Keratinocyte (primary cell): Measurements from ENCODE around the gene KRTAP5-3. TPM values are rescaled to one million over a fixed set of nuclear protein-coding genes. Genes with fewer than 3 reads are reported as not detected.
A peak's percentile ranks its signal among the peaks of the same experiment; 100 is the strongest.

Experiments used
- DNase-seq: peaks from one replicate; pipeline ENCODE4 v3.0.0-alpha.2; 2011; ENCODE audit warnings: low read depth, missing footprints, low spot score
- FAIRE-seq: peaks from 2 replicates; lab custom pipeline; 2011; peaks lifted over from hg19 to GRCh38; lab: Jason Lieb, UNC
- H2AFZ ChIP-seq: 2 replicates; pipeline ENCODE4 v1.6.0; 2012; ENCODE audit warnings: low read length, control low read depth, inconsistent platforms; ENCODE audit not compliant: control insufficient read depth
- H3K27ac ChIP-seq: 2 replicates; pipeline ENCODE4 v1.5.1; 2011; ENCODE audit warnings: low read length; ENCODE audit not compliant: control insufficient read depth, insufficient read depth
- H3K27me3 ChIP-seq: 3 replicates; pipeline ENCODE4 v1.6.0; 2011; ENCODE audit warnings: low read length; ENCODE audit not compliant: control insufficient read depth, insufficient read depth; ENCODE audit errors: extremely low read depth
- H3K36me3 ChIP-seq, 2 experiments: 2 replicates in 1 of 2; 3 replicates in 1 of 2; pipeline ENCODE4 v1.5.1; 2011; ENCODE audit warnings: low read length in 2 of 2, mild to moderate bottlenecking in 1 of 2; ENCODE audit not compliant: control insufficient read depth in 2 of 2, insufficient read depth in 2 of 2; ENCODE audit errors: extremely low read depth in 1 of 2
- H3K4me1 ChIP-seq: 3 replicates; pipeline ENCODE4 v1.5.1; 2011; ENCODE audit warnings: low read length; ENCODE audit not compliant: control insufficient read depth, insufficient read depth; ENCODE audit errors: extremely low read depth
- H3K4me2 ChIP-seq: 3 replicates; pipeline ENCODE4 v1.6.0; 2011; ENCODE audit warnings: low read depth, low read length; ENCODE audit not compliant: control insufficient read depth, insufficient read depth; ENCODE audit errors: extremely low read depth
- H3K4me3 ChIP-seq, 3 experiments: fragments of 200-600 bp in 1 of 3; sonication (generic) in 1 of 3; 2 replicates in 2 of 3; 3 replicates in 1 of 3; pipeline ENCODE4 v1.5.1; 2011 to 2016; ENCODE audit warnings: low read length in 3 of 3, mild to moderate bottlenecking in 3 of 3, control low read depth in 2 of 3, inconsistent platforms in 1 of 3, low read depth in 1 of 3, mixed read lengths in 1 of 3, mixed run types in 1 of 3, moderate library complexity in 1 of 3; ENCODE audit not compliant: control insufficient read depth in 2 of 3, insufficient read depth in 2 of 3; ENCODE audit errors: extremely low read depth in 1 of 3
- H3K79me2 ChIP-seq: 2 replicates; pipeline ENCODE4 v1.6.0; 2012; ENCODE audit warnings: low read length; ENCODE audit not compliant: control insufficient read depth, insufficient read depth
- H3K9ac ChIP-seq: 3 replicates; pipeline ENCODE4 v1.6.0; 2011; ENCODE audit warnings: low read length; ENCODE audit not compliant: control insufficient read depth, insufficient read depth; ENCODE audit errors: extremely low read depth
- H3K9me1 ChIP-seq: 3 replicates; pipeline ENCODE4 v1.6.0; 2011; ENCODE audit warnings: low read length; ENCODE audit not compliant: control insufficient read depth, insufficient read depth; ENCODE audit errors: extremely low read depth
- H3K9me3 ChIP-seq: 2 replicates; pipeline ENCODE4 v1.5.1; 2012; ENCODE audit warnings: low read depth, low read length; ENCODE audit not compliant: control insufficient read depth
- H4K20me1 ChIP-seq: 3 replicates; pipeline ENCODE4 v1.6.0; 2011; ENCODE audit warnings: low read length; ENCODE audit not compliant: control insufficient read depth, insufficient read depth; ENCODE audit errors: extremely low read depth
- CTCF ChIP-seq, 3 experiments: IDR thresholded peaks in 1 of 3; conservative IDR thresholded peaks in 1 of 3; optimal IDR thresholded peaks in 1 of 3; 2 replicates in 2 of 3; 3 replicates in 1 of 3; pipeline versions ENCODE3 to v1.5.1; 2011; ENCODE audit warnings: low read length in 3 of 3, mild to moderate bottlenecking in 3 of 3, moderate library complexity in 2 of 3, control low read depth in 1 of 3, inconsistent platforms in 1 of 3; ENCODE audit not compliant: insufficient read depth in 2 of 3; ENCODE audit errors: extremely low read depth in 1 of 3
- EZH2 ChIP-seq: IDR thresholded peaks from one replicate; pipeline ENCODE4 v1.6.1; 2012; ENCODE audit warnings: inconsistent platforms, mild to moderate bottlenecking, low read length, moderate library complexity
- dilution Hi-C: fragments of 300-500 bp; cut with MboI; formaldehyde crosslinking; loops from one replicate; pipeline ENCODE4 v1.7.0; 2020; ENCODE audit warnings: low sequenced_read_pairs; ENCODE audit not compliant: extremely low pct_ligation_motif_present
- polyA plus RNA-seq, 5 experiments: library from polyadenylated mRNA; depleted of rRNA in 3 of 5; stranded (reverse) in 3 of 5; stranded (forward) in 1 of 5; unstranded in 1 of 5; fragments of >200 nt; gene quantifications; 1 replicate in 1 of 5; 2 replicates in 3 of 5; 3 replicates in 1 of 5; pipeline versions ENCODE4 v1.2.1 to v1.2.3, GENCODE V29; 2011 to 2012; ENCODE audit warnings: missing spikeins in 2 of 5, low read depth in 1 of 5, low replicate concordance in 1 of 5

The KRTAP5-3 gene
- polyA plus RNA-seq, 1 donor (not counting 4 experiments of a cell fraction or from before 2014, with no cell fraction given): not detected

GRCh38 chr11:1573903-1574237 is 34.4 kb downstream of the KRTAP5-3 start:
- Histone ChIP-seq H3K9me1 (no peaks in the 10 kb centered on the region), H3K27me3 (peaks cover 37% of the 10 kb centered on the region), H3K4me1 (no peaks in the 10 kb centered on the region), H3K79me2 (no peaks in the 10 kb centered on the region), H3K27ac (no peak overlapping the region), H2AFZ (no peak overlapping the region), H4K20me1 (no peaks in the 10 kb centered on the region), H3K9ac (no peak overlapping the region), H3K4me3 (no peak overlapping the region), H3K9me3 (peaks cover 4% of the 10 kb centered on the region), H3K4me2 (peak overlapping the region; percentile 37), H3K36me3 (no peaks in the 10 kb centered on the region)
- dilution Hi-C loops: no loop called here
- FAIRE-seq: no peak
- TF ChIP-seq CTCF (optimal IDR thresholded peaks at IDR 0.05 in 1 of 3, IDR thresholded peaks at IDR 0.05 in 1 of 3, conservative IDR thresholded peaks at IDR 0.05 in 1 of 3; ENCODE audit: extremely low read depth in 1 of 3, insufficient read depth in 2 of 3, low read length in 3 of 3) (no peak), EZH2 (peak; percentile 41)
- no peak for DNase-seq

GRCh38 chr11:1573077-1573902 is 35.0 kb downstream of the KRTAP5-3 start:
- dilution Hi-C loops: no loop called here
- Histone ChIP-seq H3K9me1 (no peaks in the 10 kb centered on the region), H3K9ac (no peak overlapping the region), H3K79me2 (no peaks in the 10 kb centered on the region), H3K4me3 (peak overlapping the region in 2 of 3 experiments; percentile 52 to 70), H3K4me1 (no peaks in the 10 kb centered on the region), H3K27ac (no peak overlapping the region), H3K4me2 (peak overlapping the region; percentile 16), H2AFZ (no peak overlapping the region), H3K36me3 (no peaks in the 10 kb centered on the region), H4K20me1 (no peaks in the 10 kb centered on the region), H3K9me3 (peaks cover 2% of the 10 kb centered on the region), H3K27me3 (peaks cover 37% of the 10 kb centered on the region)
- DNase-seq (no peak), FAIRE-seq (no peak)
- TF ChIP-seq CTCF (optimal IDR thresholded peaks at IDR 0.05 in 1 of 3, IDR thresholded peaks at IDR 0.05 in 1 of 3, conservative IDR thresholded peaks at IDR 0.05 in 1 of 3; ENCODE audit: extremely low read depth in 1 of 3, insufficient read depth in 2 of 3, low read length in 3 of 3) (no peak), EZH2 (peak; percentile 82)
